GM12878 (cell line): ENCODE measurements around the gene TMEM45B. TPM values are rescaled to one million over a fixed set of nuclear protein-coding genes. Genes with fewer than 3 reads are reported as not detected.

ENCODE experiments used
- ATAC-seq: fragments of 200-7000 bp; cut with Tn5 transposase; 3 replicates; pipeline ENCODE4 v1.9.1; 2020; ENCODE audit warnings: mild to moderate bottlenecking, moderate library complexity
- Bru-seq: library from RNA; stranded (reverse); fragments of 400-500 nt; gene quantifications from one replicate; lab custom pipeline; 2021; lab: Mats Ljungman, UMichigan
- BruChase-seq, 2 experiments: library from RNA; stranded (reverse); fragments of 400-500 nt; gene quantifications; one replicate each; lab custom pipeline; 2021; lab: Mats Ljungman, UMichigan
- BruUV-seq: library from RNA; stranded (reverse); fragments of 400-500 nt; replicated peaks from 2 replicates; lab custom pipeline; 2021; lab: Mats Ljungman, UMichigan
- CTCF ChIA-PET: fragments of 300-600 bp; sonication (Branson Sonifier 250); formaldehyde crosslinking; extraction: SDS; loops from one replicate; lab custom pipeline; 2021; ENCODE audit warnings: inconsistent platforms; lab: Yijun Ruan, JAX
- POLR2A ChIA-PET: fragments of 350-600 bp; formaldehyde crosslinking; extraction: SDS; loops from one replicate; lab custom pipeline; 2021; ENCODE audit warnings: inconsistent platforms; lab: Charles Lee
- RAD21 ChIA-PET: fragments of 300-600 bp; sonication (Branson Sonifier 250); formaldehyde crosslinking; loops from one replicate; lab custom pipeline; 2023; ENCODE audit warnings: antibody characterized with exemption; ENCODE audit not compliant: unreplicated experiment; lab: Charles Lee
- SMC1A ChIA-PET: fragments of 300-600 bp; sonication (Branson Sonifier 250); formaldehyde crosslinking; loops from one replicate; lab custom pipeline; 2023; ENCODE audit not compliant: unreplicated experiment, uncharacterized antibody; lab: Charles Lee
- DNase-seq: peaks from one replicate; pipeline ENCODE4 v3.0.0-alpha.2; 2011; ENCODE audit warnings: low read depth, low spot score
- FAIRE-seq: peaks from 3 replicates; lab custom pipeline; 2011; peaks lifted over from hg19 to GRCh38; lab: Jason Lieb, UNC
- H2AFZ ChIP-seq: 2 replicates; pipeline ENCODE4 v1.6.0; 2011; ENCODE audit warnings: low read depth, low read length, control low read depth; ENCODE audit not compliant: control insufficient read depth
- H3K27ac ChIP-seq: 2 replicates; pipeline ENCODE4 v1.5.1; 2011; ENCODE audit warnings: control low read depth; ENCODE audit not compliant: control insufficient read depth, insufficient read depth
- H3K27me3 ChIP-seq, 2 experiments: replicated peaks in 1 of 2; 2 replicates each; pipeline versions ENCODE4 v1.6.0 to v1.6.1; 2011; ENCODE audit warnings: low read length in 1 of 2; ENCODE audit not compliant: control insufficient read depth in 2 of 2, insufficient read depth in 2 of 2
- H3K36me3 ChIP-seq, 2 experiments: 2 replicates each; pipeline ENCODE4 v1.5.1; 2011; ENCODE audit warnings: low read length in 1 of 2; ENCODE audit not compliant: control insufficient read depth in 2 of 2, insufficient read depth in 2 of 2
- H3K4me1 ChIP-seq: 2 replicates; pipeline ENCODE4 v1.6.1; 2011; ENCODE audit warnings: mild to moderate bottlenecking, low read length, moderate library complexity, mixed read lengths; ENCODE audit not compliant: control insufficient read depth, insufficient read depth
- H3K4me2 ChIP-seq: 2 replicates; pipeline ENCODE4 v1.6.0; 2011; ENCODE audit warnings: control low read depth; ENCODE audit not compliant: control insufficient read depth, insufficient read depth
- H3K4me3 ChIP-seq: fragments of 200-600 bp; sonication (generic); 2 replicates; pipeline ENCODE4 v1.5.1; 2016
- H3K79me2 ChIP-seq: 2 replicates; pipeline ENCODE4 v1.6.0; 2011; ENCODE audit warnings: low read length; ENCODE audit not compliant: control insufficient read depth, insufficient read depth
- H3K9ac ChIP-seq: 2 replicates; pipeline ENCODE4 v1.8.0; 2011; ENCODE audit warnings: low read length, control low read depth, mixed read lengths; ENCODE audit not compliant: control insufficient read depth, insufficient read depth
- H3K9me3 ChIP-seq: replicated peaks from 3 replicates; pipeline ENCODE4 v1.5.1; 2011; ENCODE audit warnings: mild to moderate bottlenecking, low read length; ENCODE audit not compliant: control insufficient read depth, insufficient read depth
- H4K20me1 ChIP-seq: 2 replicates; pipeline ENCODE4 v1.6.0; 2011; ENCODE audit not compliant: control insufficient read depth, insufficient read depth
- BCL3 ChIP-seq: IDR thresholded peaks from 2 replicates; pipeline ENCODE4 v1.6.1; 2011; ENCODE audit warnings: borderline replicate concordance, low read depth, mild to moderate bottlenecking, moderate library complexity, low read length; ENCODE audit not compliant: insufficient read depth, poor library complexity, severe bottlenecking
- CREB1 ChIP-seq: IDR thresholded peaks from 2 replicates; pipeline ENCODE4 v1.6.1; 2012; ENCODE audit warnings: low read depth, mild to moderate bottlenecking, inconsistent platforms
- E2F4 ChIP-seq: IDR thresholded peaks from 2 replicates; pipeline ENCODE4 v1.6.1; 2012; ENCODE audit warnings: low read depth, low read length, improper control_type of control experiment
- E4F1 ChIP-seq: fragments of 450-650 bp; IDR thresholded peaks from 2 replicates; pipeline ENCODE4 v1.6.1; 2018; ENCODE audit warnings: borderline replicate concordance, mild to moderate bottlenecking; ENCODE audit not compliant: partially characterized antibody
- IRF3 ChIP-seq: fragments of 450-650 bp; IDR thresholded peaks from 2 replicates; pipeline ENCODE4 v1.6.1; 2014; ENCODE audit warnings: mild to moderate bottlenecking
- IRF4 ChIP-seq: IDR thresholded peaks from 2 replicates; pipeline ENCODE4 v1.6.1; 2011; ENCODE audit warnings: low read depth, low read length
- MYC ChIP-seq: IDR thresholded peaks from 2 replicates; pipeline ENCODE4 v1.6.1; 2011; ENCODE audit warnings: mild to moderate bottlenecking, low read length, moderate library complexity, inconsistent platforms; ENCODE audit not compliant: insufficient read depth, insufficient replicate concordance, insufficient read length, severe bottlenecking
- NFYB ChIP-seq: IDR thresholded peaks from 2 replicates; pipeline ENCODE4 v1.6.1; 2011; ENCODE audit warnings: low read depth, mild to moderate bottlenecking, low read length, improper control_type of control experiment, moderate library complexity; ENCODE audit not compliant: insufficient read depth
- PBX3 ChIP-seq: IDR thresholded peaks from 2 replicates; pipeline ENCODE4 v1.6.1; 2011; ENCODE audit warnings: mild to moderate bottlenecking, low read depth, low read length, moderate library complexity; ENCODE audit not compliant: insufficient replicate concordance
- POLR2AphosphoS2 ChIP-seq: IDR thresholded peaks from 2 replicates; pipeline ENCODE4 v1.6.1; 2011; ENCODE audit warnings: low read depth, mild to moderate bottlenecking, low read length, improper control_type of control experiment, moderate library complexity
- WGBS: methylation state at CpG from one replicate; pipeline ENCODE4 v1.1.6; 2016; ENCODE audit warnings: low lambda C conversion rate; ENCODE audit not compliant: insufficient replicate concordance, insufficient coverage; ENCODE audit errors: missing lambda C conversion rate; 5-methylcytosine and 5-hydroxymethylcytosine counted together
- in situ Hi-C: fragments of 300-500 bp; cut with MboI; formaldehyde crosslinking; loops from 9 replicates; pipeline ENCODE4 v1.14.3; 2018; ENCODE audit warnings: mixed read lengths
- intact Hi-C: fragments of 100-400 bp; cut with micrococcal nuclease; formaldehyde crosslinking; loops from one replicate; pipeline ENCODE4 v1.14.2; 2022; ENCODE audit not compliant: unreplicated experiment
- long read RNA-seq, 2 experiments: library from polyadenylated mRNA; unstranded; transcript quantifications; one replicate each; pipeline ENCODE4 v2.0.0, GENCODE V29; 2019 to 2020
- polyA minus RNA-seq, 3 experiments: library from RNA; depleted of rRNA, polyadenylated mRNA; stranded (reverse); fragments of >200 nt; gene quantifications; 2 replicates each; pipeline ENCODE4 v1.2.3, GENCODE V29; 2011
- polyA plus RNA-seq, 11 experiments: library from polyadenylated mRNA; depleted of rRNA in 4 of 11; unstranded in 6 of 11; stranded (reverse) in 5 of 11; fragments of >200 nt; fragmentation: Nextera tagmentation in 4 of 11; fragmentation: Illumina TruSeq in 1 of 11; extraction: Ambion mirVana in 4 of 11; extraction: Trizol in 1 of 11; gene quantifications; 1 replicate in 1 of 11; 2 replicates in 10 of 11; pipeline versions ENCODE4 v1.2.1 to v1.2.3, GENCODE V29; 2011 to 2016; ENCODE audit warnings: inconsistent platforms in 2 of 11, missing spikeins in 2 of 11, low read depth in 1 of 11
- total RNA-seq, 4 experiments: library from RNA; depleted of rRNA in 3 of 4; stranded (reverse); fragments of >200 nt in 3 of 4; fragmentation: Illumina TruSeq in 1 of 4; extraction: Trizol in 1 of 4; gene quantifications; 2 replicates each; pipeline versions ENCODE4 v1.2.1 to v1.2.3, GENCODE V29; 2013 to 2021

TMEM45B gene
- not detected in 2 replicates for total RNA-seq (2013; cell fraction: nucleolus; rRNA removed)
- total RNA-seq (2014; rRNA removed), result not detected in 2 replicates
- total RNA-seq (2014; rRNA removed; fragmentation: Illumina TruSeq; extraction: Trizol), result not detected in 2 replicates
- 0.13 TPM in 1 of 2 replicates, not detected in the other for total RNA-seq (2021)
- not detected for polyA plus RNA-seq (2011; ENCODE audit: low read depth)
- polyA plus RNA-seq (2011; rRNA removed), result not detected in 2 replicates
- not detected in 2 replicates for polyA plus RNA-seq (2011; cell fraction: cytosol; rRNA removed)
- not detected in 2 replicates for polyA plus RNA-seq (2011; cell fraction: nucleus; rRNA removed)
- 0.07 TPM in 1 of 2 replicates, not detected in the other for polyA plus RNA-seq (2012)
- polyA plus RNA-seq (2014; fragmentation: Illumina TruSeq; extraction: Trizol), result not detected in 2 replicates
- under 1 TPM in 1 of 2 experiments, not detected in 1; 0.05 TPM for polyA plus RNA-seq (2014; fragmentation: Nextera tagmentation; extraction: Ambion mirVana)
- polyA plus RNA-seq (2014; rRNA removed), result not detected in 2 replicates
- not detected for polyA plus RNA-seq (2016; fragmentation: Nextera tagmentation; extraction: Ambion mirVana)
- not detected in 2 replicates for polyA minus RNA-seq (2011; rRNA and poly(A)+ RNA removed)
- not detected in 2 replicates for polyA minus RNA-seq (2011; cell fraction: cytosol; rRNA and poly(A)+ RNA removed)
- polyA minus RNA-seq (2011; cell fraction: nucleus; rRNA and poly(A)+ RNA removed), result not detected in 2 replicates
- percentile 9 among the genes with signal in this experiment for Bru-seq, nascent RNA
- percentile 9 among the genes with signal in this experiment for BruChase-seq, experiment 1, labeled RNA remaining after a 6-hour chase
- BruChase-seq, experiment 2, labeled RNA remaining after a 2-hour chase, result percentile 14 among the genes with signal in this experiment
- long read RNA-seq, experiment 1, result 0 reads
- long read RNA-seq, experiment 2, result 0 reads

- in situ Hi-C loops, result no loop called here
- POLR2A ChIA-PET, result no interaction called here
- Histone ChIP-seq H3K27ac (no peak within 1 kb of the TSS), H3K4me2 (no peak within 1 kb of the TSS), H3K27me3 (no peaks in the 10 kb centered on the region), H3K9ac (no peak within 1 kb of the TSS), H3K79me2 (no peaks in the 10 kb centered on the region), H4K20me1 (no peaks in the 10 kb centered on the region), H2AFZ (no peak within 1 kb of the TSS), H3K4me3 (no peak within 1 kb of the TSS), H3K36me3 (no peaks in the 10 kb centered on the region), H3K9me3 (no peaks in the 10 kb centered on the region), H3K4me1 (no peaks in the 10 kb centered on the region)
- no TSS peak for BruUV-seq
- 36% methylated on average over 41 of the region's 68 CpGs for WGBS
- SMC1A ChIA-PET, result no interaction called here
- FAIRE-seq (no peak), DNase-seq (no peak), ATAC-seq (no peak)
- RAD21 ChIA-PET, result no interaction called here
- CTCF ChIA-PET, result no interaction called here
- intact Hi-C loops, result no loop called here
- no peak for TF ChIP-seq E2F4
- no peak for TF ChIP-seq NFYB
- TF ChIP-seq IRF4, result no peak
- TF ChIP-seq BCL3, result no peak
- no peak for TF ChIP-seq E4F1
- no peak for TF ChIP-seq POLR2AphosphoS2
- no peak for TF ChIP-seq MYC
- TF ChIP-seq IRF3, result no peak
- TF ChIP-seq CREB1, result no peak
- no peak for TF ChIP-seq PBX3
Observed at GRCh38 chr11:129815596-129816461, at the start of gene TMEM45B. Gene TMEM45B, plus strand, starts transcription at chr11:129815848. Its CDS starts 36,635 bp downstream, at chr11:129852483.
